Ishikawa (cell line): ENCODE data around the gene PTCRA.

Source experiments
- CEBPB ChIP-seq: IDR thresholded peaks from 2 replicates; pipeline ENCODE4 v1.6.1; 2012
- CREB1 ChIP-seq: IDR thresholded peaks from 2 replicates; pipeline ENCODE4 v1.6.1; 2012; ENCODE audit warnings: low read depth
- EGR1 ChIP-seq: IDR thresholded peaks from 2 replicates; pipeline ENCODE4 v1.6.1; 2012
- EP300 ChIP-seq: IDR thresholded peaks from 2 replicates; pipeline ENCODE4 v1.6.1; 2012; ENCODE audit warnings: borderline replicate concordance
- FOXM1 ChIP-seq: IDR thresholded peaks from 2 replicates; pipeline ENCODE4 v1.6.1; 2012; ENCODE audit warnings: low read depth, borderline replicate concordance
- NFIC ChIP-seq: IDR thresholded peaks from 2 replicates; pipeline ENCODE4 v1.6.1; 2012
- RAD21 ChIP-seq: IDR thresholded peaks from 2 replicates; pipeline ENCODE4 v1.6.1; 2012; ENCODE audit warnings: low read depth
- TAF1 ChIP-seq: IDR thresholded peaks from 2 replicates; pipeline ENCODE4 v1.6.1; 2012; ENCODE audit warnings: low read depth, mild to moderate bottlenecking
- TCF12 ChIP-seq: IDR thresholded peaks from 2 replicates; pipeline ENCODE4 v1.6.1; 2012; ENCODE audit warnings: low read depth
- TEAD4 ChIP-seq: IDR thresholded peaks from 2 replicates; pipeline ENCODE4 v1.6.1; 2012
- YY1 ChIP-seq: IDR thresholded peaks from 2 replicates; pipeline ENCODE4 v1.6.1; 2012; ENCODE audit warnings: low read depth
- ZBTB7A ChIP-seq: IDR thresholded peaks from 2 replicates; pipeline ENCODE4 v1.6.1; 2012; ENCODE audit warnings: low read depth
- TF ChIP-seq, protein P1 (sequence below): IDR thresholded peaks from 2 replicates; pipeline ENCODE4 v1.6.1; 2012
- TF ChIP-seq, protein P2 (sequence below): IDR thresholded peaks from 2 replicates; pipeline ENCODE4 v1.6.1; 2012
- TF ChIP-seq, protein P3 (sequence below): IDR thresholded peaks from 2 replicates; pipeline ENCODE4 v1.6.1; 2012; ENCODE audit warnings: low read depth, mild to moderate bottlenecking

The PTCRA gene

DNA sequence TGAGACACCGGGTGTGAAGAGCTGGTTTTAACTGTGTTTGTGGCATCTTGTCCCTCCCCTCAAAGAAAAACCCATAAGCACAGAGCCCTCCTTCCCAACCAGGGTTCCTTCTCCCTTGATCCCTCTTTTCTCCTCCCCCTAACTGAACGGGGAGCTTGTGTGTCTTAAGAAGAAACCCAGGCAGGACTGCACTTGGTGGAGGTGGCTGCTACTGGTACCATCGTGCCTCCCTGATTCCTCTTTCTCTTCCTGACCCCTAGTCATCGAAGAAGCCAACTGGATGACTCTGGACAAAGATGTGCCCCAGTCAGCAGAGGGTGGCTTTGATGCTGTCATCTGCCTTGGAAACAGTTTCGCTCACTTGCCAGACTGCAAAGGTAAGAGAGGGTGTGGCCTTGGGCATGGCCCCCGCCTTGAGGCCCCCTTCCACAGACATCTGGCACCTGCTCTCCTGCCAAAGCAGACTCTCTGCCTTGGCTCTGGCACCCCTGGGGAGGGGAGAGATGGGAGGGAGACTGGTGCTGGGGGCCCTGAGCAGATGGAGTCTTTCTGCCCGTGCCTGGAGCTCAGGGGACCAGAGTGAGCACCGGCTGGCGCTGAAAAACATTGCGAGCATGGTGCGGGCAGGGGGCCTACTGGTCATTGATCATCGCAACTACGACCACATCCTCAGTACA is 46.8 kb downstream of the PTCRA start:
- TF ChIP-seq ZBTB7A (no peak), TAF1 (no peak), TCF12 (no peak), CREB1 (no peak), CEBPB (no peak), RAD21 (no peak), NFIC (no peak), EP300 (no peak)
- TF ChIP-seq, protein P1, sequence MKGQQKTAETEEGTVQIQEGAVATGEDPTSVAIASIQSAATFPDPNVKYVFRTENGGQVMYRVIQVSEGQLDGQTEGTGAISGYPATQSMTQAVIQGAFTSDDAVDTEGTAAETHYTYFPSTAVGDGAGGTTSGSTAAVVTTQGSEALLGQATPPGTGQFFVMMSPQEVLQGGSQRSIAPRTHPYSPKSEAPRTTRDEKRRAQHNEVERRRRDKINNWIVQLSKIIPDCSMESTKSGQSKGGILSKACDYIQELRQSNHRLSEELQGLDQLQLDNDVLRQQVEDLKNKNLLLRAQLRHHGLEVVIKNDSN = no peak

DNA sequence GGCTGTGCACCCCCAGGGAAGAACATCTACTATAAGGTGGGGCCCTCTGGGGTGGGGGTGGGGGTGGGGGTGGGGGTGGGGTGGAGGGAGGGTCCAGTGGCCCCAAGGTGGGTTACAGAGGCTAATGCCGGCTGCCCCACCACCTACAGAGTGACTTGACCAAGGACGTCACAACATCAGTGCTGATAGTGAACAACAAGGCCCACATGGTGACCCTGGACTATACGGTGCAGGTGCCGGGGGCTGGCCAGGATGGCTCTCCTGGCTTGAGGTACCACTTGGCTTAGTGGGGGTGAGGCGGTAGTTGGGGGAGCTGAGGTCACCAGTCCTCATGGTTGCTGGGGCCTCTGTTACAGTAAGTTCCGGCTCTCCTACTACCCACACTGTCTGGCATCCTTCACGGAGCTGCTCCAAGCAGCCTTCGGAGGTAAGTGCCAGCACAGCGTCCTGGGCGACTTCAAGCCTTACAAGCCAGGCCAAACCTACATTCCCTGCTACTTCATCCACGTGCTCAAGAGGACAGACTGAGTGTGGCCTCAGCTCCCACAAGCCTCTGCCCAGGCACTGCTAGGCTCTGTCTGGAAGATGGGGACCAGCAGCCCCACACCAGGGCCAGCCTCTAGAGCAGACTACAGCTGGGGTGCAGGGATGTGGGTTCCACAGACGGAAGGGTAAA is 47.5 kb downstream of the PTCRA start:
- TF ChIP-seq TAF1 = no peak
- TF ChIP-seq EGR1 = no peak
- no peak for TF ChIP-seq NFIC
- TF ChIP-seq TEAD4 = no peak
- no peak for TF ChIP-seq RAD21
- no peak for TF ChIP-seq CREB1
- no peak for TF ChIP-seq FOXM1
- TF ChIP-seq, protein P1 = no peak
- TF ChIP-seq EP300 = no peak
- TF ChIP-seq ZBTB7A = no peak
- TF ChIP-seq, protein P2, sequence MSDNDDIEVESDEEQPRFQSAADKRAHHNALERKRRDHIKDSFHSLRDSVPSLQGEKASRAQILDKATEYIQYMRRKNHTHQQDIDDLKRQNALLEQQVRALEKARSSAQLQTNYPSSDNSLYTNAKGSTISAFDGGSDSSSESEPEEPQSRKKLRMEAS = no peak
- no peak for TF ChIP-seq TCF12
- TF ChIP-seq, protein P3, sequence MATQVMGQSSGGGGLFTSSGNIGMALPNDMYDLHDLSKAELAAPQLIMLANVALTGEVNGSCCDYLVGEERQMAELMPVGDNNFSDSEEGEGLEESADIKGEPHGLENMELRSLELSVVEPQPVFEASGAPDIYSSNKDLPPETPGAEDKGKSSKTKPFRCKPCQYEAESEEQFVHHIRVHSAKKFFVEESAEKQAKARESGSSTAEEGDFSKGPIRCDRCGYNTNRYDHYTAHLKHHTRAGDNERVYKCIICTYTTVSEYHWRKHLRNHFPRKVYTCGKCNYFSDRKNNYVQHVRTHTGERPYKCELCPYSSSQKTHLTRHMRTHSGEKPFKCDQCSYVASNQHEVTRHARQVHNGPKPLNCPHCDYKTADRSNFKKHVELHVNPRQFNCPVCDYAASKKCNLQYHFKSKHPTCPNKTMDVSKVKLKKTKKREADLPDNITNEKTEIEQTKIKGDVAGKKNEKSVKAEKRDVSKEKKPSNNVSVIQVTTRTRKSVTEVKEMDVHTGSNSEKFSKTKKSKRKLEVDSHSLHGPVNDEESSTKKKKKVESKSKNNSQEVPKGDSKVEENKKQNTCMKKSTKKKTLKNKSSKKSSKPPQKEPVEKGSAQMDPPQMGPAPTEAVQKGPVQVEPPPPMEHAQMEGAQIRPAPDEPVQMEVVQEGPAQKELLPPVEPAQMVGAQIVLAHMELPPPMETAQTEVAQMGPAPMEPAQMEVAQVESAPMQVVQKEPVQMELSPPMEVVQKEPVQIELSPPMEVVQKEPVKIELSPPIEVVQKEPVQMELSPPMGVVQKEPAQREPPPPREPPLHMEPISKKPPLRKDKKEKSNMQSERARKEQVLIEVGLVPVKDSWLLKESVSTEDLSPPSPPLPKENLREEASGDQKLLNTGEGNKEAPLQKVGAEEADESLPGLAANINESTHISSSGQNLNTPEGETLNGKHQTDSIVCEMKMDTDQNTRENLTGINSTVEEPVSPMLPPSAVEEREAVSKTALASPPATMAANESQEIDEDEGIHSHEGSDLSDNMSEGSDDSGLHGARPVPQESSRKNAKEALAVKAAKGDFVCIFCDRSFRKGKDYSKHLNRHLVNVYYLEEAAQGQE = no peak
- TF ChIP-seq YY1 = no peak
- no peak for TF ChIP-seq CEBPB

DNA sequence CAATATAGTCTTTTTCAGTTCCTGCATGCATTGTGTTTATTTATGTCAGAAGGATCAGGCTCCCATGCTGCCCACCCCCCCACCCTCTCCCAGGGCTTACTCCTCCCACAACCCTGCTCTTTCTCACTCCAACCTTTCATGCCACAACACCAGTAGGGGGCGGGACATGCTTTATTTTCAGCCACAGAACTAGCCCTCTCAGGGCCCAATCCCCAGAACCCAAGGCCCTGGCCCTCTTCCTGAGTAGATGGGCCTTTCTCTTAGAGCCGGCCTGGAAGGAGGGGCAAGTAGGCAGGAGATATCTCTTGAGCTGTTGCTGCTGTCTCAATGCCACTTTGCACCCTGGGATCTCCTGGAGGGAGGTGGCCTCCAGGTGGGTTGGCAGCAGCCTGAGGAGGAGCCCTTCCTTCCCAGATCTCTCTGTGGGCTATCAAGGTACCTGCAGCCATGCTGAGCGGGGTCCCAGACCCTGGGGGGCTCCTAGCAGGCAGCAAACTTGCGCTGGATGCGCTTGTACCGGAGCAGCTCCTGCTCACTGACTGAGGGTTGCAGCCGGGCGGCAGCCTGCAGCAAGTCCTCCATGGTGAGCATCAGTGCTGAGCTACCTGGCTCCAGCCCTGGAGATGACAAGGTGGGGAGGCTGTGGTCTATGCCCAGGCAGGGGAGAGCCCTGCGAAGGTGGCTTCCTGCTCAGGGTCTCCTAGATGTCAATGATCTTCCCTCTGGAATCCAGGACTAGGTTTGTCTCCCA is 48.2 kb downstream of the PTCRA start:
- TF ChIP-seq, protein P1 = no peak
- TF ChIP-seq RAD21 = peak; percentile 62

DNA sequence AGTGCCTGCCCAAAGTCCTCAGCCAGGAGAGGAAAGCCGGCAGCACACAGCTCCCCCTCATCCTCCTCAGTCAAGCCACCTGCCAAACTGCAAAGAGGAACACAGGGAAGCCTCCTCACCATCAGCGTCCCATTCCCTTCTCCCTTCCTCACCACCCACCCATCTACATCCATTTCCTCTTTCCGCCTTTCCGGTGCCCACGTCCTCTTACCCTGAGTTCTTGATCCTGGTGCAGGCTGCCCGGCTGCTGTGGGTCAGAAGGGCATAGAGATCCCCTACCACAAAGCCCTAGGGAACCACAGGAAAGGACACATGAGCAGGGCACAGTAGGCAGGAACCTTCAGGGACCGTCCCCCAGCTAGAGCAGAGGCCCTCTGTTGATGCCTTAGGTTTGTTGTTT is 50.7 kb downstream of the PTCRA start:
- TF ChIP-seq YY1 (no peak), NFIC (no peak), ZBTB7A (no peak), FOXM1 (no peak), CEBPB (no peak), EP300 (no peak), RAD21 (no peak), TAF1 (no peak), EGR1 (no peak), TEAD4 (no peak)
- TF ChIP-seq, protein P1 = no peak
- TF ChIP-seq, protein P3 = no peak
- TF ChIP-seq, protein P2 = no peak
